Measurements from ENCODE around the gene TMEM175. TPM values are rescaled to one million over a fixed set of nuclear protein-coding genes. Genes with fewer than 3 reads are reported as not detected.
A peak's percentile ranks its signal among the peaks of the same experiment; 100 is the strongest.

TMEM175 gene
- total RNA-seq, 1 experiment from 2014 or later, result 18.8 TPM

- no peak for TF ChIP-seq CTCF (IDR thresholded peaks at IDR 0.05; ENCODE audit: unreplicated experiment)
- intact Hi-C loops (cut with micrococcal nuclease; ENCODE audit: unreplicated experiment), result no loop called here
- no TSS peak for BruUV-seq (replicated peaks)
- Mint-ChIP-seq H3K27ac (ENCODE audit: unreplicated experiment) (no peak overlapping the region), H3K9me3 (ENCODE audit: low read depth, unreplicated experiment) (no peaks in the 10 kb centered on the region), H3K27me3 (ENCODE audit: unreplicated experiment) (no peaks in the 10 kb centered on the region), H3K4me3 (ENCODE audit: low read depth, unreplicated experiment) (no peak overlapping the region), H3K36me3 (ENCODE audit: insufficient read depth, unreplicated experiment) (peaks cover 10% of the 10 kb centered on the region), H3K4me1 (ENCODE audit: low read depth, unreplicated experiment) (peaks cover 7% of the 10 kb centered on the region)
- CTCF ChIA-PET, result no interaction called here
- DNase-seq, result no peak
Observed at GRCh38 chr4:970046-970745, 37.9 kb downstream of the TMEM175 start.

- no peak overlapping the region for H3K27ac Mint-ChIP-seq (ENCODE audit: unreplicated experiment)
Observed at GRCh38 chr4:970854-971520, 38.7 kb downstream of the TMEM175 start.

GRCh38 chr4:971666-972500 is 39.6 kb downstream of the TMEM175 start:
- H3K9me3 Mint-ChIP-seq (ENCODE audit: low read depth, unreplicated experiment), result no peaks in the 10 kb centered on the region
- peak overlapping the region; percentile 64 for H3K4me3 Mint-ChIP-seq (ENCODE audit: low read depth, unreplicated experiment)
- no TSS peak for BruUV-seq (replicated peaks)
- DNase-seq, result no peak
- CTCF ChIA-PET, result no interaction called here
- no peaks in the 10 kb centered on the region for H3K27me3 Mint-ChIP-seq (ENCODE audit: unreplicated experiment)
- H3K4me1 Mint-ChIP-seq (ENCODE audit: low read depth, unreplicated experiment), result peaks cover 10% of the 10 kb centered on the region
- intact Hi-C loops (cut with micrococcal nuclease; ENCODE audit: unreplicated experiment), result no loop called here
- peaks cover 10% of the 10 kb centered on the region for H3K36me3 Mint-ChIP-seq (ENCODE audit: insufficient read depth, unreplicated experiment)
- no peak overlapping the region for H3K27ac Mint-ChIP-seq (ENCODE audit: unreplicated experiment)
- TF ChIP-seq CTCF (IDR thresholded peaks at IDR 0.05; ENCODE audit: unreplicated experiment), result no peak

More at GRCh38 chr4:970854-971520, 38.7 kb downstream of the TMEM175 start:
- Mint-ChIP-seq H3K36me3 (ENCODE audit: insufficient read depth, unreplicated experiment) (peaks cover 10% of the 10 kb centered on the region), H3K4me3 (ENCODE audit: low read depth, unreplicated experiment) (no peak overlapping the region), H3K4me1 (ENCODE audit: low read depth, unreplicated experiment) (peaks cover 7% of the 10 kb centered on the region), H3K27me3 (ENCODE audit: unreplicated experiment) (no peaks in the 10 kb centered on the region), H3K9me3 (ENCODE audit: low read depth, unreplicated experiment) (no peaks in the 10 kb centered on the region)
- no peak for TF ChIP-seq CTCF (IDR thresholded peaks at IDR 0.05; ENCODE audit: unreplicated experiment)
- intact Hi-C loops (cut with micrococcal nuclease; ENCODE audit: unreplicated experiment), result no loop called here
- DNase-seq, result no peak
- CTCF ChIA-PET, result no interaction called here
- no TSS peak for BruUV-seq (replicated peaks)

- Mint-ChIP-seq H3K27me3 (ENCODE audit: unreplicated experiment) (no peaks in the 10 kb centered on the region), H3K27ac (ENCODE audit: unreplicated experiment) (no peak overlapping the region), H3K36me3 (ENCODE audit: insufficient read depth, unreplicated experiment) (peaks cover 10% of the 10 kb centered on the region), H3K9me3 (ENCODE audit: low read depth, unreplicated experiment) (no peaks in the 10 kb centered on the region), H3K4me3 (ENCODE audit: low read depth, unreplicated experiment) (peak overlapping the region; percentile 64), H3K4me1 (ENCODE audit: low read depth, unreplicated experiment) (peaks cover 14% of the 10 kb centered on the region)
- no peak for TF ChIP-seq CTCF (IDR thresholded peaks at IDR 0.05; ENCODE audit: unreplicated experiment)
- DNase-seq, result peak; percentile 20
- intact Hi-C loops (cut with micrococcal nuclease; ENCODE audit: unreplicated experiment), result no loop called here
- CTCF ChIA-PET, result no interaction called here
- no TSS peak for BruUV-seq (replicated peaks)
Observed at GRCh38 chr4:972651-973424, 40.6 kb downstream of the TMEM175 start.

Measured in Calu3 (cell line).